Measurements from ENCODE around the gene APOBEC3B.

GRCh38 chr22:39030705-39031104 lies 48.6 kb downstream of the APOBEC3B start:
- no peak for TF ChIP-seq CTCF (IDR thresholded peaks at IDR 0.05)
- no peak for TF ChIP-seq POLR2A (IDR thresholded peaks at IDR 0.05)
